Ishikawa (cell line): Measurements from ENCODE around the gene CARMIL1.

Source experiments
- CEBPB ChIP-seq: IDR thresholded peaks from 2 replicates; pipeline ENCODE4 v1.6.1; 2012
- CREB1 ChIP-seq: IDR thresholded peaks from 2 replicates; pipeline ENCODE4 v1.6.1; 2012; ENCODE audit warnings: low read depth
- EGR1 ChIP-seq: IDR thresholded peaks from 2 replicates; pipeline ENCODE4 v1.6.1; 2012
- EP300 ChIP-seq: IDR thresholded peaks from 2 replicates; pipeline ENCODE4 v1.6.1; 2012; ENCODE audit warnings: borderline replicate concordance
- FOXM1 ChIP-seq: IDR thresholded peaks from 2 replicates; pipeline ENCODE4 v1.6.1; 2012; ENCODE audit warnings: low read depth, borderline replicate concordance
- MAX ChIP-seq: IDR thresholded peaks from 2 replicates; pipeline ENCODE4 v1.6.1; 2012
- NFIC ChIP-seq: IDR thresholded peaks from 2 replicates; pipeline ENCODE4 v1.6.1; 2012
- RAD21 ChIP-seq: IDR thresholded peaks from 2 replicates; pipeline ENCODE4 v1.6.1; 2012; ENCODE audit warnings: low read depth
- REST ChIP-seq: IDR thresholded peaks from 2 replicates; pipeline ENCODE4 v1.6.1; 2012; ENCODE audit warnings: low read depth, mild to moderate bottlenecking
- TAF1 ChIP-seq: IDR thresholded peaks from 2 replicates; pipeline ENCODE4 v1.6.1; 2012; ENCODE audit warnings: low read depth, mild to moderate bottlenecking
- TCF12 ChIP-seq: IDR thresholded peaks from 2 replicates; pipeline ENCODE4 v1.6.1; 2012; ENCODE audit warnings: low read depth
- TEAD4 ChIP-seq: IDR thresholded peaks from 2 replicates; pipeline ENCODE4 v1.6.1; 2012
- USF1 ChIP-seq: IDR thresholded peaks from 2 replicates; pipeline ENCODE4 v1.6.1; 2012
- YY1 ChIP-seq: IDR thresholded peaks from 2 replicates; pipeline ENCODE4 v1.6.1; 2012; ENCODE audit warnings: low read depth
- ZBTB7A ChIP-seq: IDR thresholded peaks from 2 replicates; pipeline ENCODE4 v1.6.1; 2012; ENCODE audit warnings: low read depth

Gene CARMIL1

GRCh38 chr6:25403150-25403549, 124.0 kb downstream of the CARMIL1 start:
- TF ChIP-seq YY1 (no peak), EGR1 (no peak), ZBTB7A (no peak), RAD21 (no peak), NFIC (no peak), REST (no peak), TCF12 (no peak), CEBPB (no peak), USF1 (no peak), EP300 (no peak), MAX (no peak), FOXM1 (no peak), TAF1 (no peak), CREB1 (no peak), TEAD4 (no peak)

GRCh38 chr6:25404091-25404490, 124.9 kb downstream of the CARMIL1 start:
- TF ChIP-seq EGR1 (no peak), TCF12 (no peak), YY1 (no peak)

GRCh38 chr6:25404693-25405169, 125.6 kb downstream of the CARMIL1 start:
- TF ChIP-seq EP300 (no peak), USF1 (no peak), FOXM1 (no peak), TCF12 (no peak), ZBTB7A (no peak), NFIC (no peak), CREB1 (no peak), CEBPB (no peak), TAF1 (no peak), YY1 (no peak), RAD21 (no peak), REST (no peak), EGR1 (no peak), MAX (no peak), TEAD4 (no peak)

- TF ChIP-seq CREB1 (no peak), MAX (no peak), FOXM1 (no peak), YY1 (no peak), TAF1 (no peak), CEBPB (no peak), NFIC (no peak), REST (no peak)
Observed at GRCh38 chr6:25405442-25405841, 126.3 kb downstream of the CARMIL1 start.

GRCh38 chr6:25407431-25407830, 128.3 kb downstream of the CARMIL1 start:
- TF ChIP-seq EP300 (no peak), YY1 (no peak), ZBTB7A (no peak), CREB1 (no peak), CEBPB (no peak), FOXM1 (no peak), RAD21 (no peak), MAX (no peak), TEAD4 (no peak), NFIC (no peak), USF1 (no peak), EGR1 (no peak), TAF1 (no peak), REST (no peak), TCF12 (no peak)
